PC-3 (cell line): ENCODE measurements around the gene DVL1. TPM values are rescaled to one million over a fixed set of nuclear protein-coding genes. Genes with fewer than 3 reads are reported as not detected.
A peak's percentile ranks its signal among the peaks of the same experiment; 100 is the strongest.

Experiments
- ATAC-seq: fragments of 200-7000 bp; cut with Tn5 transposase; 2 replicates; pipeline ENCODE4 v1.9.1; 2020; ENCODE audit warnings: mild to moderate bottlenecking, moderate library complexity
- BruUV-seq: library from RNA; stranded (reverse); fragments of 400-500 nt; replicated peaks from 2 replicates; lab custom pipeline; 2021; lab: Mats Ljungman, UMichigan
- CTCF ChIA-PET: fragments of 300-600 bp; sonication (Branson Sonifier 250); formaldehyde crosslinking; loops from one replicate; lab custom pipeline; 2022; ENCODE audit warnings: antibody characterized with exemption; lab: Charles Lee
- POLR2A ChIA-PET: fragments of 300-600 bp; sonication (Branson Sonifier 250); formaldehyde crosslinking; loops from one replicate; lab custom pipeline; 2022; ENCODE audit warnings: antibody characterized with exemption; ENCODE audit not compliant: unreplicated experiment; lab: Charles Lee
- DNase-seq: peaks from one replicate; pipeline ENCODE4 v3.0.0-alpha.2; 2015
- H2AFZ ChIP-seq: fragments of 300-600 bp; sonication (generic); 2 replicates; pipeline ENCODE4 v1.6.0; 2016; ENCODE audit warnings: antibody characterized with exemption, low read length
- H3F3A ChIP-seq: fragments of 300-600 bp; sonication (generic); one replicate; pipeline ENCODE4 v1.6.0; 2017; ENCODE audit warnings: antibody characterized with exemption, low read length, control low read depth, mild to moderate bottlenecking; ENCODE audit not compliant: unreplicated experiment
- H3K27ac ChIP-seq: fragments of 300-600 bp; sonication (generic); 2 replicates; pipeline ENCODE4 v1.5.1; 2016; ENCODE audit warnings: mild to moderate bottlenecking, low read length
- H3K27me3 ChIP-seq: fragments of 300-600 bp; sonication (generic); 2 replicates; pipeline ENCODE4 v1.6.1; 2016; ENCODE audit warnings: low read length, mixed read lengths
- H3K36me3 ChIP-seq: fragments of 300-600 bp; sonication (generic); 2 replicates; pipeline ENCODE4 v1.6.1; 2016; ENCODE audit warnings: low read depth, mixed run types, low read length, mixed read lengths
- H3K4me1 ChIP-seq: fragments of 300-600 bp; sonication (generic); 2 replicates; pipeline ENCODE4 v1.5.1; 2016; ENCODE audit warnings: low read length; ENCODE audit not compliant: insufficient read depth
- H3K4me2 ChIP-seq: fragments of 300-600 bp; sonication (generic); 2 replicates; pipeline ENCODE4 v1.6.0; 2016; ENCODE audit warnings: low read length
- H3K4me3 ChIP-seq: fragments of 300-600 bp; sonication (generic); 2 replicates; pipeline ENCODE4 v1.5.1; 2016; ENCODE audit warnings: mild to moderate bottlenecking, low read length, mixed read lengths
- H3K79me2 ChIP-seq: fragments of 300-600 bp; sonication (generic); 2 replicates; pipeline ENCODE4 v1.6.1; 2017; ENCODE audit warnings: low read length, mixed read lengths
- H3K9ac ChIP-seq: fragments of 300-600 bp; sonication (generic); 2 replicates; pipeline ENCODE4 v1.6.0; 2016; ENCODE audit warnings: mild to moderate bottlenecking, low read length
- H3K9me2 ChIP-seq: fragments of 300-600 bp; sonication (generic); replicated peaks from 2 replicates; pipeline ENCODE4 v1.6.1; 2016; ENCODE audit warnings: mixed run types, low read length, mixed read lengths
- H3K9me3 ChIP-seq: fragments of 300-600 bp; sonication (generic); 2 replicates; pipeline ENCODE4 v1.6.1; 2016; ENCODE audit warnings: low read length, mixed read lengths
- H4K20me1 ChIP-seq: fragments of 300-600 bp; sonication (generic); 2 replicates; pipeline ENCODE4 v1.6.1; 2016; ENCODE audit warnings: low read length, mixed read lengths
- EZH2 ChIP-seq: fragments of 300-600 bp; sonication (generic); IDR thresholded peaks from one replicate; pipeline ENCODE4 v1.6.1; 2017; ENCODE audit warnings: antibody characterized with exemption, mild to moderate bottlenecking, low read length; ENCODE audit not compliant: unreplicated experiment
- EZH2phosphoT487 ChIP-seq: fragments of 300-600 bp; sonication (generic); IDR thresholded peaks from 2 replicates; pipeline ENCODE4 v1.6.1; 2018; ENCODE audit warnings: mild to moderate bottlenecking, antibody characterized with exemption, low read length, borderline replicate concordance
- intact Hi-C: fragments of 100-400 bp; cut with micrococcal nuclease; formaldehyde crosslinking; loops from 2 replicates; pipeline ENCODE4 v1.9.0; 2023
- total RNA-seq: library from RNA; depleted of rRNA; stranded (reverse); fragments of >200 nt; gene quantifications from 2 replicates; pipeline ENCODE4 v1.2.3, GENCODE V29; 2014
- TF ChIP-seq, protein P1 (sequence below): fragments of 300-600 bp; sonication (generic); conservative IDR thresholded peaks from 2 replicates; pipeline ENCODE4 v1.5.1; 2017; ENCODE audit warnings: antibody characterized with exemption, low read depth, mild to moderate bottlenecking, low read length

Gene DVL1
- total RNA-seq, 1 experiment from 2014 or later: 626 TPM

DNA sequence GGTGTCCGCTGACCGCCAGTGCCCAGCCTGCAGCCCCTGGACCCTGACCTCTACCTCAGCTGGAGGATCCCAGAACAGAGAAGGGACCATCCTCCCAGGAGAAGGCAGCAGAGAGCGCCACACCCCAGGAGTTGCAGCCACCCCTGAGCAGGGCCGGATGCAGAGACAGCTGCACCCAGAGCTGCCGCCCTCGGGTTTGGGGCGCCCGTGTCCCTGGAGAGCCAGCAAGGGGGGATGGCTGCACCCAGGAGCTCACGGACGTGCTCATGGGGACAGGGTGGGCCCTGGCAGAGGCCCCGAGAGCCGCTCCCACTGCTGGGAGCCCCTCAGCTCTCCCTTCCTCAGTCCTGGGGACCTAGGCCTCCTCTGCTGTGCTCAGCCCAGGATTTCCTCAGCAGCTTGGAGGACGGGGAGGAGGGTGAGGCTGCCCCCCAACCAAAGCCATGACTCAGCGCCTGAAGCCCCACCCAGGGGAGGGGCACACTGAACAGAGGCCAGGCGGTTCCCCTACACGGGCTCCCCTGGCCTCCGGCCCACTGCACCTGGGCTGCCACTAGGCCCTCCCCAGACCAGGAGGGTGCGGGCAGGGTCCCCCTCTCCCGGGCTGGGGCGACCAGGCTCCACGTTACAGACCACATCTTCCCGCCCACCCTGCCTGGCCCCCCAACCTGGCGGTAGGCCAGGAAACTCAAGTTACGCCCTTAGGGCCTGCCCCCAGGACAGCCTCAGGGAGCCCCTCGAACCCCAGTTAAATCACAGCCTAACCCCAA lies 43.7 kb downstream of the DVL1 start:
- Histone ChIP-seq H3K9ac (no peak overlapping the region), H4K20me1 (peaks cover 11% of the 10 kb centered on the region), H2AFZ (no peak overlapping the region), H3F3A (no peaks in the 10 kb centered on the region), H3K79me2 (peaks cover 58% of the 10 kb centered on the region), H3K4me2 (peak overlapping the region; percentile 93), H3K27me3 (no peaks in the 10 kb centered on the region), H3K36me3 (no peaks in the 10 kb centered on the region; the same call in 1 of the 2 replicates), H3K9me3 (no peaks in the 10 kb centered on the region), H3K27ac (no peak overlapping the region), H3K9me2 (no peaks in the 10 kb centered on the region), H3K4me3 (peak overlapping the region; percentile 97), H3K4me1 (peaks cover 33% of the 10 kb centered on the region)
- TF ChIP-seq EZH2 (no peak), EZH2phosphoT487 (no peak)
- TF ChIP-seq, protein P1, sequence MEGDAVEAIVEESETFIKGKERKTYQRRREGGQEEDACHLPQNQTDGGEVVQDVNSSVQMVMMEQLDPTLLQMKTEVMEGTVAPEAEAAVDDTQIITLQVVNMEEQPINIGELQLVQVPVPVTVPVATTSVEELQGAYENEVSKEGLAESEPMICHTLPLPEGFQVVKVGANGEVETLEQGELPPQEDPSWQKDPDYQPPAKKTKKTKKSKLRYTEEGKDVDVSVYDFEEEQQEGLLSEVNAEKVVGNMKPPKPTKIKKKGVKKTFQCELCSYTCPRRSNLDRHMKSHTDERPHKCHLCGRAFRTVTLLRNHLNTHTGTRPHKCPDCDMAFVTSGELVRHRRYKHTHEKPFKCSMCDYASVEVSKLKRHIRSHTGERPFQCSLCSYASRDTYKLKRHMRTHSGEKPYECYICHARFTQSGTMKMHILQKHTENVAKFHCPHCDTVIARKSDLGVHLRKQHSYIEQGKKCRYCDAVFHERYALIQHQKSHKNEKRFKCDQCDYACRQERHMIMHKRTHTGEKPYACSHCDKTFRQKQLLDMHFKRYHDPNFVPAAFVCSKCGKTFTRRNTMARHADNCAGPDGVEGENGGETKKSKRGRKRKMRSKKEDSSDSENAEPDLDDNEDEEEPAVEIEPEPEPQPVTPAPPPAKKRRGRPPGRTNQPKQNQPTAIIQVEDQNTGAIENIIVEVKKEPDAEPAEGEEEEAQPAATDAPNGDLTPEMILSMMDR: peak; percentile 37; the same call in 1 of the 2 replicates
- intact Hi-C loops: no loop called here
- no TSS peak for BruUV-seq
- ATAC-seq: peak; percentile 17
- DNase-seq: peak; percentile 80
- CTCF ChIA-PET: interaction anchor here (0.6 to 1.1 kb wide), 3 partner anchors 14 to 200 kb away, joined by 3 to 7 read pairs (median 5); no protein-coding TSS in a partner anchor
- POLR2A ChIA-PET: no interaction called here

DNA sequence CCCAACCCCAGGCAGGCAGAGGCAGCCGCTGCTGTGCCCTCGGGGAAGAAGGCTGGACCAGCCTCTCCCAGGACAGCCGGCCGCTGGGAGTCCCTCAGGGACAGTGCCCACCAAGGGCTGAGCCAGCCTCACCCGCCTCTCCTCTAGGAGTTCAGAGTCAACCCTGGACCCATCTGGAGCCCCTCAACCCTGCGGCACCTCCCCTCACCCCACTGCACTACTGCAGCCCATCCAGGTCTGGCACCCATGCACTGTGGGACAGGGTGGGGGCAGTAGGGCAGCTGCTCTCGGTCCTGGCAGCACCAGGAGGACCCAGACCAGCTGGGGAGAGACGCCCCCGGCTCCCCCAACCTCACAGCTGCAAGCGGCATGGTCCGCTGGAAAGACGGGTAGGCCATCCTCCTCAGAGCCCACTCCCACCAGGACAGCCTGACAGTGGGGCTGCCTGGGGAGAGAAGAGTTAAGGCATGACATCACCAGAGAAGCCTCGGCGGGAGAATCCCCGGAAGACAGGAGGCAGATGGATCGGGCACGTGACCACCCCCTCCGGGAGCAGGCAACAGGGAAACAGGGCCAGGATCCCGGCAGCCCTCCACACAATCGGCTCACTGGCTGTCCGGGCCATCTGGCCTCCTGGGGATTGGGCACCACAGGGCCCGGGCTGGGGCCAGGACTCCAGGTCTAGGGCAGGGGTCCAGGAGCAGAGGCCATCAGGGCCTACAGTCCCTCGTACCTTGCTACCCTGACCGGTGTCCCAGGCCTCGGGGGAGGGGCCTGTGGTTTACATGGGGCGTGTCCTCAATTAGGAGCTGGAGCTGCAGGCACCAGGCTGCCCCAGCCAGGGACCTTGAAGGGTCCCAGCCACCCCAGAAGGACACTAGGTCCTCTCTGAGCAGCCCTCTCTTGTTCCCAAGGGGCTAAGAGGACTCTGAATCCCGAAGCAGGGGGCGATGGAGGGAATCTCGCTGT lies 44.6 kb downstream of the DVL1 start:
- TF ChIP-seq EZH2: no peak
- TF ChIP-seq EZH2phosphoT487: no peak
- Histone ChIP-seq H3K9me3 (no peaks in the 10 kb centered on the region), H3K79me2 (peaks cover 50% of the 10 kb centered on the region), H3K27me3 (no peaks in the 10 kb centered on the region), H3F3A (no peaks in the 10 kb centered on the region), H3K4me2 (peak overlapping the region; percentile 93), H3K9ac (no peak overlapping the region), H3K9me2 (no peaks in the 10 kb centered on the region), H3K4me3 (peak overlapping the region; percentile 97; the same call in 1 of the 2 replicates), H3K36me3 (no peaks in the 10 kb centered on the region), H3K27ac (no peak overlapping the region), H2AFZ (no peak overlapping the region), H3K4me1 (peaks cover 25% of the 10 kb centered on the region), H4K20me1 (peaks cover 5% of the 10 kb centered on the region)
- DNase-seq: no peak
- no TSS peak for BruUV-seq
- ChIA-PET POLR2A (no interaction called here), CTCF (interaction anchor here (0.6 to 1.1 kb wide), 3 partner anchors 13 to 201 kb away, joined by 3 to 7 read pairs (median 5); no protein-coding TSS in a partner anchor)
- no peak for ATAC-seq
- intact Hi-C loops: no loop called here

DNA sequence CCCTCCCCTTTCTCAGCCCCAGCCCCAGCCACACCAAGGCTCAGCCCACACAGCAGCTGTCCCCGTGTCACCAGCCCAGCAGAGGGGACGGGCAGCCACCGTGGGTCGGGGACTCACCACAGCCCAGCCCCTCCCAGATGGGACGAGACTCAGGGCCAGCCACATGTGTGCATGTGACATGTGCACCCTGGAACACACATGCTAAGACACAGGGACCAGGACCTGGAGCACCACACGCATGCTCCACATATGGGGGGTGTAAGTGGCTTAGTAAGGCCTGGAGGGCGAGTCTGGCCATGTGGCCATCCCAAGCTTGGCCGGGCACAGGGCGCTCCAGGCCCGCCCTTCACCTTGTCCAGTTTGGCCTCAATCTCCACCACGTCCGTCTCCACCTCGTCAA lies 45.5 kb downstream of the DVL1 start:
- no peak for DNase-seq
- Histone ChIP-seq H3K4me2 (no peak overlapping the region), H3K4me3 (no peak overlapping the region), H4K20me1 (peaks cover 5% of the 10 kb centered on the region), H3K36me3 (no peaks in the 10 kb centered on the region), H3K79me2 (peaks cover 41% of the 10 kb centered on the region), H3K27me3 (no peaks in the 10 kb centered on the region), H3K4me1 (peaks cover 23% of the 10 kb centered on the region), H3K9me2 (no peaks in the 10 kb centered on the region), H3K27ac (no peak overlapping the region), H2AFZ (no peak overlapping the region), H3K9me3 (no peaks in the 10 kb centered on the region), H3F3A (no peaks in the 10 kb centered on the region), H3K9ac (no peak overlapping the region)
- BruUV-seq: no TSS peak
- POLR2A ChIA-PET: interaction anchor here (0.5 kb wide), 1 partner anchor 286 kb away, joined by 4 read pairs; no protein-coding TSS in a partner anchor
- CTCF ChIA-PET: no interaction called here
- no peak for TF ChIP-seq EZH2phosphoT487
- TF ChIP-seq, protein P1: no peak
- intact Hi-C loops: no loop called here
- ATAC-seq: no peak
